Measurements from ENCODE around the gene MTOR.
"Not testable (repeated sequence)": the region's sequence is repeated elsewhere in the genome, so short reads cannot be mapped to it uniquely, and the experiment has no call there.

MTOR gene

GRCh38 chr1:11174261-11174942 is 87.9 kb downstream of the MTOR start:
- no peak overlapping the region for H3K27ac ChIP-seq
- H3K4me2 ChIP-seq: no peak overlapping the region
- no peaks in the 10 kb centered on the region for H4K20me1 ChIP-seq (ENCODE audit: insufficient read depth)
- H3K79me2 ChIP-seq (ENCODE audit: insufficient read depth, low read depth): no peaks in the 10 kb centered on the region
- no peaks in the 10 kb centered on the region for H3K4me1 ChIP-seq (ENCODE audit: low read depth, poor library complexity, severe bottlenecking)
- H3K4me3 ChIP-seq (IDR thresholded peaks at IDR 0.05; ENCODE audit: insufficient read depth, low read depth, low read length): no peak overlapping the region
- no peak overlapping the region for H2AFZ ChIP-seq (ENCODE audit: low read depth)
- no peak overlapping the region for H3K9ac ChIP-seq
- no peaks in the 10 kb centered on the region for H3K27me3 ChIP-seq (ENCODE audit: insufficient read depth, low read depth)
- TF ChIP-seq CTCF (conservative IDR thresholded peaks at IDR 0.05; ENCODE audit: low read depth, low read length): no peak
- no peaks in the 10 kb centered on the region for H3K36me3 ChIP-seq (ENCODE audit: insufficient read depth)

DNA sequence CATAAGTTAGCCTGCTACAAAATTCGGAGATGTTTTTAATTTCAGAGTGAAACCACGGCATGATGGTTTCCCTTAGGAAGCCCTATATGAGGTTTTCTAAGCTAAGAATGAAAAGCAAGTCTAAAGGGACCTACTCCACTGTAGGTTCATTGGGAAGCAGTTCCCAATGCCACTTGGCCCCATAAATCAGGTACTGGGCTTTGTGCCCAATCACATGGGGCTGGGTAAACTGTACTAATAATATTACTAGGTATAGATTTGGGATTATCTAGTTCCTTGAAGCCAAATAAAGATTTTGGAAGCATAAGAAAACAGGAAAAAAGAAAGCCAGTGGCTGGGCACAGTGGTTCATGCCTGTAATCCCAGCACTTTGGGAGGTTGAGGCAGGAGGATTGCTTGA is 92.2 kb downstream of the MTOR start:
- H3K9ac ChIP-seq: no peak overlapping the region
- H3K4me3 ChIP-seq (IDR thresholded peaks at IDR 0.05; ENCODE audit: insufficient read depth, low read depth, low read length): no peak overlapping the region
- no peaks in the 10 kb centered on the region for H4K20me1 ChIP-seq (ENCODE audit: insufficient read depth)
- no peaks in the 10 kb centered on the region for H3K36me3 ChIP-seq (ENCODE audit: insufficient read depth)
- TF ChIP-seq CTCF (conservative IDR thresholded peaks at IDR 0.05; ENCODE audit: low read depth, low read length): no peak
- H3K79me2 ChIP-seq (ENCODE audit: insufficient read depth, low read depth): no peaks in the 10 kb centered on the region
- H3K27ac ChIP-seq: no peak overlapping the region
- H3K27me3 ChIP-seq (ENCODE audit: insufficient read depth, low read depth): no peaks in the 10 kb centered on the region
- no peak overlapping the region for H2AFZ ChIP-seq (ENCODE audit: low read depth)
- H3K4me1 ChIP-seq (ENCODE audit: low read depth, poor library complexity, severe bottlenecking): no peaks in the 10 kb centered on the region
- no peak overlapping the region for H3K4me2 ChIP-seq

DNA sequence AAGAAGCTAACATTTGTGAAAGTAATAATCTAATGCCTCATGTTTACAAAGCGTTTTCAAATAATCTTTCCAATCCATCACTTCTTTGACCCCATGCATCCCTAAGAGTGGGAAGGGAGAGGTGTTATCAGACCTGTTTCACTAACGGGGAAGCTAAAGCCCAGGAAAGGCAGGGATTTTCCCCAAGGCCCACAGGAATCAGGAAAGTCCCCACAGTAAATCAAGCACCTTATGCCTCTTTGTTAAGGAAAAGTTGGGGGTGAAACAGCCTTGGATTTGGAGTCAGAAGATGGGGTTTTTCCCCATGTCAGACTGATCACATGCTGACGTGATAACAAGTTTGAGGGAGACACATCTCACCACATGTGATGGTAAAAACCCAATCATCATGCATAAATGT is 93.1 kb downstream of the MTOR start:
- H3K27ac ChIP-seq: no peak overlapping the region
- H3K36me3 ChIP-seq (ENCODE audit: insufficient read depth): no peaks in the 10 kb centered on the region
- TF ChIP-seq CTCF (conservative IDR thresholded peaks at IDR 0.05; ENCODE audit: low read depth, low read length): no peak
- H2AFZ ChIP-seq (ENCODE audit: low read depth): no peak overlapping the region
- H3K9ac ChIP-seq: no peak overlapping the region
- no peak overlapping the region for H3K4me2 ChIP-seq
- no peaks in the 10 kb centered on the region for H3K27me3 ChIP-seq (ENCODE audit: insufficient read depth, low read depth)
- H3K4me1 ChIP-seq (ENCODE audit: low read depth, poor library complexity, severe bottlenecking): no peaks in the 10 kb centered on the region
- H4K20me1 ChIP-seq (ENCODE audit: insufficient read depth): no peaks in the 10 kb centered on the region
- H3K79me2 ChIP-seq (ENCODE audit: insufficient read depth, low read depth): no peaks in the 10 kb centered on the region
- no peak overlapping the region for H3K4me3 ChIP-seq (IDR thresholded peaks at IDR 0.05; ENCODE audit: insufficient read depth, low read depth, low read length)

GRCh38 chr1:11168731-11169130 is 93.6 kb downstream of the MTOR start:
- H3K36me3 ChIP-seq (ENCODE audit: insufficient read depth): no peaks in the 10 kb centered on the region
- H3K4me1 ChIP-seq (ENCODE audit: low read depth, poor library complexity, severe bottlenecking): no peaks in the 10 kb centered on the region
- H3K4me2 ChIP-seq: no peak overlapping the region
- H3K9ac ChIP-seq: no peak overlapping the region
- H3K4me3 ChIP-seq (IDR thresholded peaks at IDR 0.05; ENCODE audit: insufficient read depth, low read depth, low read length): no peak overlapping the region
- H3K27ac ChIP-seq: no peak overlapping the region
- no peak for TF ChIP-seq CTCF (conservative IDR thresholded peaks at IDR 0.05; ENCODE audit: low read depth, low read length)
- H3K27me3 ChIP-seq (ENCODE audit: insufficient read depth, low read depth): no peaks in the 10 kb centered on the region
- no peaks in the 10 kb centered on the region for H4K20me1 ChIP-seq (ENCODE audit: insufficient read depth)
- H3K79me2 ChIP-seq (ENCODE audit: insufficient read depth, low read depth): no peaks in the 10 kb centered on the region
- H2AFZ ChIP-seq (ENCODE audit: low read depth): no peak overlapping the region

DNA sequence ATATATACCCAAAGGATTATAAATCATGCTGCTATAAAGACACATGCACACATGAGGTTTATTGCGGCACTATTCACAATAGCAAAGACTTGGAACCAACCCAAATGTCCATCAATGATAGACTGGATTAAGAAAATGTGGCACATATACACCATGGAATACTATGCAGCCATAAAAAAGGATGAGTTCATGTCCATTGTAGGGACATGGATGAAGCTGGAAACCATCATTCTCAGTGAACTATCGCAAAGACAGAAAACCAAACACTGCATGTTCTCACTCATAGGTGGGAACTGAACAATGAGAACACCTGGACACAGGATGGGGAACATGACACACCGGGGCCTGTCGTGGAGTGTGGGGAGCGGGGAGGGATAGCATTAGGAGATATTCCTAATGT is 95.6 kb downstream of the MTOR start:
- H3K4me1 ChIP-seq (ENCODE audit: low read depth, poor library complexity, severe bottlenecking); H3K36me3 ChIP-seq (ENCODE audit: insufficient read depth); H3K9ac ChIP-seq; H3K4me2 ChIP-seq; H3K27ac ChIP-seq; H3K27me3 ChIP-seq (ENCODE audit: insufficient read depth, low read depth); H4K20me1 ChIP-seq (ENCODE audit: insufficient read depth); H3K4me3 ChIP-seq (IDR thresholded peaks at IDR 0.05; ENCODE audit: insufficient read depth, low read depth, low read length); H2AFZ ChIP-seq (ENCODE audit: low read depth); H3K79me2 ChIP-seq (ENCODE audit: insufficient read depth, low read depth): not testable (repeated sequence)

- not testable (repeated sequence) for H3K36me3 ChIP-seq (ENCODE audit: insufficient read depth); H3K4me3 ChIP-seq (IDR thresholded peaks at IDR 0.05; ENCODE audit: insufficient read depth, low read depth, low read length); H3K79me2 ChIP-seq (ENCODE audit: insufficient read depth, low read depth); H3K4me2 ChIP-seq; H3K4me1 ChIP-seq (ENCODE audit: low read depth, poor library complexity, severe bottlenecking); H2AFZ ChIP-seq (ENCODE audit: low read depth); H3K27ac ChIP-seq; H3K27me3 ChIP-seq (ENCODE audit: insufficient read depth, low read depth); H4K20me1 ChIP-seq (ENCODE audit: insufficient read depth); H3K9ac ChIP-seq
Observed at GRCh38 chr1:11162752-11163151, 99.6 kb downstream of the MTOR start.

Measured in KMS-11 (cell line).